ENCODE measurements around the gene SYTL1.

GRCh38 chr1:27355683-27356082, 13.9 kb downstream of the SYTL1 start:
- TF ChIP-seq CTCF (IDR thresholded peaks at IDR 0.05; ENCODE audit: low read length) (no peak), EZH2phosphoT487 (IDR thresholded peaks at IDR 0.05; ENCODE audit: low read length) (no peak), EZH2 (optimal IDR thresholded peaks at IDR 0.05; ENCODE audit: low read depth, low read length) (no peak)

All from MM.1S (cell line).